Testis (tissue), 3 donors: Measurements from ENCODE around the gene PTPRN2. TPM values are rescaled to one million over a fixed set of nuclear protein-coding genes. Genes with fewer than 3 reads are reported as not detected.

Experiments used
- DNase-seq: peaks from one replicate; pipeline ENCODE4 v3.0.0-alpha.2; 2019
- H3K27ac ChIP-seq, 2 donors: fragments of 200-600 bp; sonication (generic); one replicate each; pipeline ENCODE4 v1.5.1; 2019
- H3K27me3 ChIP-seq: fragments of 200-600 bp; sonication (generic); one replicate; pipeline ENCODE4 v1.5.1; 2019
- H3K36me3 ChIP-seq: fragments of 200-600 bp; sonication (generic); one replicate; pipeline ENCODE4 v1.5.1; 2017; ENCODE audit warnings: low read depth; ENCODE audit errors: missing control alignments
- H3K4me1 ChIP-seq: fragments of 200-600 bp; sonication (generic); one replicate; pipeline ENCODE4 v1.5.1; 2019
- H3K4me3 ChIP-seq, 2 donors: fragments of 200-600 bp; sonication (generic); one replicate each; pipeline ENCODE4 v1.5.1; 2017 to 2019
- H3K9me3 ChIP-seq: fragments of 200-600 bp; sonication (generic); one replicate; pipeline ENCODE4 v1.5.1; 2017
- POLR2A ChIP-seq: fragments of 450-650 bp; IDR thresholded peaks from one replicate; pipeline ENCODE4 v1.6.1; 2017; ENCODE audit warnings: antibody characterized with exemption, mild to moderate bottlenecking, moderate library complexity
- WGBS, 2 donors: methylation state at CpG; one replicate each; pipeline ENCODE4 v1.1.5; 2018; 5-methylcytosine and 5-hydroxymethylcytosine counted together
- intact Hi-C: fragments of 100-400 bp; cut with DNase I; formaldehyde crosslinking; loops from one replicate; pipeline ENCODE4 v1.15.1; 2023; ENCODE audit warnings: low total_unique reads
- polyA plus RNA-seq: library from polyadenylated mRNA; stranded (reverse); fragments of 350-450 nt; fragmentation: Illumina TruSeq; extraction: RNeasy Lipid Tissue Mini Kit (QIAGEN cat#74804); gene quantifications from one replicate; pipeline ENCODE4 v1.2.3, GENCODE V29; 2014; ENCODE audit warnings: low read depth, low replicate concordance; ENCODE audit not compliant: insufficient read depth
- total RNA-seq, 2 donors: library from RNA; depleted of rRNA; stranded (reverse); fragments of >200 nt; gene quantifications; one replicate each; pipeline ENCODE4 v1.2.3, GENCODE V29; 2016
- TF ChIP-seq, protein P1 (sequence below), 3 experiments: fragments of 450-650 bp in 2 of 3; fragments of 200-600 bp in 1 of 3; sonication (generic) in 1 of 3; IDR thresholded peaks; one replicate each; pipeline ENCODE4 v1.5.1; 2016 to 2019; ENCODE audit warnings: antibody characterized with exemption in 3 of 3, mild to moderate bottlenecking in 2 of 3, moderate library complexity in 1 of 3

The PTPRN2 gene
- total and polyA plus RNA-seq, 3 donors from 2014 or later, result 9.3 to 10.8 (median 9.8) TPM

DNA sequence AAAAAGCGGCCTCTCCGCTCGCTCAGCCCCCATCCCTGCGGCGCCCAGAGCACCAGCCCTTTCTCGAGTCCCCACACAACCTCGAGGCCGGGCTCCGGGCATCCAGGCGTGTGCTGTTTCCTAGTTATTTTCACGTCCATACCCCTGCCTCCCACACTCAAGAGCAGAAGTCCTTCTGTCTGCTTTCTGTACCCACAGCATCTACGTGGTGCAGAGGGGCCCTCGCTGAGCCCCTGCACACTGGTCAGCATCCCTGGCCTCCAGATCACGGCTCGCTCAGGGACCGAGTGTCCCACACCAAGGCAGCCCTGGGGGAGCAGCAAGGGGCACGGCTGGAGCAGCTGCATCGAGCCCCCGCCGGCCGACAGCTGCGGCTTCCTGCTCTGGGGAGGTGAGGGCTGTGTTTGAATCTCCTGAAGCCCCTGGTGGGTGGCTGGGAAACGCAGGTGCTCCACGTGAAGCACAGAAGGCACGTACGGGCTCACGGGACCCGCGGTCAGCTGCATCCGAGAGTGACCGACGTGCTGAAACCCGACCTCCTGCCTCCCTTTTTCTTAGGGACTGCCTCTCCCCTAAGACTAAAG lies 917.8 kb downstream of the PTPRN2 start:
- Histone ChIP-seq H3K27ac (no peak overlapping the region), H3K4me3 (no peak overlapping the region), H3K27me3 (no peaks in the 10 kb centered on the region), H3K36me3 (no peaks in the 10 kb centered on the region), H3K4me1 (no peaks in the 10 kb centered on the region), H3K9me3 (no peaks in the 10 kb centered on the region)
- WGBS, 2 donors, result 67 to 79% methylated on average over 25 to 33 of the region's 33 CpGs
- TF ChIP-seq, protein P1, sequence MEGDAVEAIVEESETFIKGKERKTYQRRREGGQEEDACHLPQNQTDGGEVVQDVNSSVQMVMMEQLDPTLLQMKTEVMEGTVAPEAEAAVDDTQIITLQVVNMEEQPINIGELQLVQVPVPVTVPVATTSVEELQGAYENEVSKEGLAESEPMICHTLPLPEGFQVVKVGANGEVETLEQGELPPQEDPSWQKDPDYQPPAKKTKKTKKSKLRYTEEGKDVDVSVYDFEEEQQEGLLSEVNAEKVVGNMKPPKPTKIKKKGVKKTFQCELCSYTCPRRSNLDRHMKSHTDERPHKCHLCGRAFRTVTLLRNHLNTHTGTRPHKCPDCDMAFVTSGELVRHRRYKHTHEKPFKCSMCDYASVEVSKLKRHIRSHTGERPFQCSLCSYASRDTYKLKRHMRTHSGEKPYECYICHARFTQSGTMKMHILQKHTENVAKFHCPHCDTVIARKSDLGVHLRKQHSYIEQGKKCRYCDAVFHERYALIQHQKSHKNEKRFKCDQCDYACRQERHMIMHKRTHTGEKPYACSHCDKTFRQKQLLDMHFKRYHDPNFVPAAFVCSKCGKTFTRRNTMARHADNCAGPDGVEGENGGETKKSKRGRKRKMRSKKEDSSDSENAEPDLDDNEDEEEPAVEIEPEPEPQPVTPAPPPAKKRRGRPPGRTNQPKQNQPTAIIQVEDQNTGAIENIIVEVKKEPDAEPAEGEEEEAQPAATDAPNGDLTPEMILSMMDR (IDR thresholded peaks at IDR 0.05), result no peak
- no peak for TF ChIP-seq POLR2A
- intact Hi-C loops, result no loop called here
- DNase-seq, result no peak

DNA sequence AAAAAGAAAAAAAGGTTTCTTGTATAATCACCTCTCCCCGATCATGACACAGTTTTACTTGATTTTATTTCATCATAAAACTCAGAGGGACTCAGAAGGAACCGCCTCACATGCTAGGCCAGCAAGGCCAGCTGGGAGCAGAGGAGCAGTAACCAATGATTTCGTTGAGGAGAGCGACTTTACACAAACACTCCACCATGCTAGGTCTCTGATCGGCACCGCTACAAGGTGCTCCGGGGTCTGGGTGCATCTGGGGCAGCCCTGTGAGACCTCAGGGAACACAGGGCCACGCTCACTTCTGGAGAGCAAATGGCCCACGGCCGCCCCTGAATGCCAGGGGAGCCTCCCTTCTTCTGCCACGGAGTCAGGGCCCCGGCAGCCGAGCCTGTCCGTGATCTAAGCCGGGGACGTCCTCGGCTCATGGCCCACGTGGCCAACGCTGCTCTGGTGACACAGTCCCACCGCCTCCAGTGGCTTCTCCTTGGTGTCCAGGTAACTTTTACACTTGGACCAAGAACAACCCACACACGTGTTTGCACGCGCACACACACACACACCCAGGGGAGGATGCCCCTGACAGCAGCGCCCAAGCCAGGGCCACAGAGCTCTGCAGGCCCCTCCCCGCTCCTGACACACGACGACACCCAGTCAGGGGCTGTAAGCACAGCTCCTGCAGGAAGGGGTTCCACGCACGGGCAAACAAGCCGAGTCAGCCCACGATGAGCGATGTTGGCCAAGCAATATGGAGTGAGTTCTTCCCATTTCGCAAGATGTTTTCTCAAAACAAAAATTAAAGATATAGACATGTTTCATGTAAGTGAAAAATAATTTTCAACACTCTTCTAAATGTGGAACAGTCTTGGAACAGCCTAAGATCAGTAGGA lies 918.5 kb downstream of the PTPRN2 start:
- Histone ChIP-seq H3K4me3 (no peak overlapping the region), H3K36me3 (no peaks in the 10 kb centered on the region), H3K9me3 (no peaks in the 10 kb centered on the region), H3K27ac (no peak overlapping the region), H3K4me1 (no peaks in the 10 kb centered on the region), H3K27me3 (no peaks in the 10 kb centered on the region)
- TF ChIP-seq, protein P1 (IDR thresholded peaks at IDR 0.05), result no peak
- no peak for TF ChIP-seq POLR2A
- intact Hi-C loops, result no loop called here
- no peak for DNase-seq
- 90% methylated on average over 28 to 33 of the region's 33 CpGs for WGBS, 2 donors

DNA sequence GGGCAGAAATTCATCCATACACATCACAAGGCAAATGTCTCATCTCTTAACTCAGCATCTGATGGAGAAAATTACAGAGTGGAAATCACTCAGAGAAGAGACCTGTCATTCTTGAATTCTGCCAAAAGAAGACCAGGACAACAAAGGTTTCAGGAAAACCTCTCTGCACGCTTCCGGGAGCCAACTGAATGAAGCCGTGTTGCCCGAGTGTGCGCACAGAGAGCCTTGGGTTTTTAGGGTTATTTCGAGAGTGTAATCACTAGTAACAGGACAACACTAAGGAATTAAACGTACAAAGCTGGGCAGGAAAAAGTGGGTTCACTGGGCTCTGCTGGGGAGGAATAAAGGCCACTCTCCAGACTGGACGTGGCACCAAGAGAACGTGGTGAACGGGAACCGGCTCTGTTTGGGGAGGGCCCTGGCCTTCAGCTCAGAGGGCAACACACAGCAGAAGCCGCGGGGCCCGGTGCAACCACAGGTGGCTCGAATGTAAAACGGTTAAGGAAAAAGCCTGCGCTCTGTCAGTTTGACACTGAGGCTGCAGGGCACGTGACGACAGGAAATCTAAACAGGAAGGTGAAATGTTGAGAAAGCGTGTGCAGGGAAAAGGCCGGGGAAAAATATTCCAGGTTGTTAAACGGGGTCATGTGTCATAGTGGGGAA lies 919.3 kb downstream of the PTPRN2 start:
- 79 to 81% methylated on average over 22 of the region's 22 CpGs for WGBS, 2 donors
- no peak overlapping the region for H3K4me3 ChIP-seq
- DNase-seq, result no peak

DNA sequence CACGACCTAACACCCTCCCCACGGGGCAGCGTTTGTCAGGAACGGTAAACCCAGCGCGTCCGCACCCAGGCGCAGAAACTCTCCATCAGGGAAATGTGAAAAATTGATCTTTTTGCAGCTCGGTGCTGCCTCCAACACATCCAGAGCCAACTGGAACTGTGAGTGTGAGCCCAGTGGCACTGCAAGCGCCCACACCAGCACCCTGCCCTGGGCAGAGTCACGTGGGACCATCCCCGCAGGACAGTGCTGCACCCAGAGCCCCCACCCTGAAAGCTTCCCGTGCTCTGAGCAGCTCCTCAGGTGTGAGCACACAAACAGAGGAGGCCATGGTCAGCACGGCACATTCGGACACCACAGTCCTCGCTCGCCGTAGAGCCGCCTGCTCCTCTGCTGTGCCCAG lies 919.9 kb downstream of the PTPRN2 start:
- no peak for DNase-seq
- Histone ChIP-seq H3K27me3 (no peaks in the 10 kb centered on the region), H3K36me3 (no peaks in the 10 kb centered on the region), H3K9me3 (no peaks in the 10 kb centered on the region), H3K27ac (no peak overlapping the region), H3K4me3 (no peak overlapping the region), H3K4me1 (peaks cover 9% of the 10 kb centered on the region)
- intact Hi-C loops, result no loop called here
- WGBS, 2 donors, result 93 to 98% methylated on average over 6 to 19 of the region's 19 CpGs
- TF ChIP-seq POLR2A, result no peak
- TF ChIP-seq, protein P1 (IDR thresholded peaks at IDR 0.05), result no peak

More for the DNA sequence above, 919.3 kb downstream of the PTPRN2 start:
- Histone ChIP-seq H3K4me1 (peaks cover 3% of the 10 kb centered on the region), H3K27me3 (no peaks in the 10 kb centered on the region), H3K36me3 (no peaks in the 10 kb centered on the region), H3K27ac (no peak overlapping the region), H3K9me3 (no peaks in the 10 kb centered on the region)
- TF ChIP-seq, protein P1 (IDR thresholded peaks at IDR 0.05), result no peak
- TF ChIP-seq POLR2A, result no peak
- intact Hi-C loops, result no loop called here
